ENCODE data around the gene TMEM95. TPM values are rescaled to one million over a fixed set of nuclear protein-coding genes. Genes with fewer than 3 reads are reported as not detected.

Gene TMEM95
- total RNA-seq, 2 experiments from 2014 or later, result not detected

GRCh38 chr17:7393613-7394451, 38.9 kb downstream of the TMEM95 start:
- H3K9me3 Mint-ChIP-seq, result no peaks in the 10 kb centered on the region
- H3K4me1 Mint-ChIP-seq, result peaks cover 24% of the 10 kb centered on the region
- no peaks in the 10 kb centered on the region for H3K27me3 Mint-ChIP-seq
- peak; percentile 42 for DNase-seq
- peak overlapping the region; percentile 92 for H3K27ac Mint-ChIP-seq
- peaks cover 11% of the 10 kb centered on the region for H3K36me3 Mint-ChIP-seq
- peak overlapping the region; percentile 94 for H3K4me3 Mint-ChIP-seq

GRCh38 chr17:7394452-7395191, 39.7 kb downstream of the TMEM95 start, which contains the start of gene PLSCR3:
TSS of gene PLSCR3 (minus strand) at chr17:7394525. CDS start at chr17:7394110, 415 bp downstream.
- H3K9me3 Mint-ChIP-seq, result no peaks in the 10 kb centered on the region
- peak within 1 kb of the TSS; percentile 92 for H3K27ac Mint-ChIP-seq
- peak; percentile 92 for DNase-seq
- H3K4me3 Mint-ChIP-seq, result peak within 1 kb of the TSS; percentile 94
- peaks cover 11% of the 10 kb centered on the region for H3K36me3 Mint-ChIP-seq
- no peaks in the 10 kb centered on the region for H3K27me3 Mint-ChIP-seq
- peaks cover 24% of the 10 kb centered on the region for H3K4me1 Mint-ChIP-seq

GRCh38 chr17:7396147-7396546, 41.2 kb downstream of the TMEM95 start:
- no peaks in the 10 kb centered on the region for H3K27me3 Mint-ChIP-seq
- H3K9me3 Mint-ChIP-seq, result no peaks in the 10 kb centered on the region
- peaks cover 8% of the 10 kb centered on the region for H3K36me3 Mint-ChIP-seq
- peaks cover 22% of the 10 kb centered on the region for H3K4me1 Mint-ChIP-seq
- no peak for DNase-seq
- no peak overlapping the region for H3K4me3 Mint-ChIP-seq
- H3K27ac Mint-ChIP-seq, result no peak overlapping the region

- Mint-ChIP-seq H3K36me3 (peaks cover 2% of the 10 kb centered on the region), H3K27me3 (no peaks in the 10 kb centered on the region), H3K4me3 (no peak overlapping the region), H3K27ac (no peak overlapping the region), H3K4me1 (peaks cover 14% of the 10 kb centered on the region), H3K9me3 (no peaks in the 10 kb centered on the region)
- no peak for DNase-seq
These were observed 43.7 kb downstream of the TMEM95 start for GRCh38 chr17:7398612-7399011.

GRCh38 chr17:7403043-7403726, 48.2 kb downstream of the TMEM95 start:
- Mint-ChIP-seq H3K4me1 (peaks cover 16% of the 10 kb centered on the region), H3K27me3 (no peaks in the 10 kb centered on the region), H3K4me3 (peak overlapping the region; percentile 95), H3K36me3 (peaks cover 2% of the 10 kb centered on the region), H3K9me3 (no peaks in the 10 kb centered on the region), H3K27ac (peak overlapping the region; percentile 82)
- peak; percentile 21 for DNase-seq

- Mint-ChIP-seq H3K36me3 (peaks cover 2% of the 10 kb centered on the region), H3K9me3 (no peaks in the 10 kb centered on the region), H3K27me3 (no peaks in the 10 kb centered on the region), H3K4me3 (peak overlapping the region; percentile 95), H3K27ac (peak overlapping the region; percentile 82), H3K4me1 (peaks cover 16% of the 10 kb centered on the region)
- DNase-seq, result no peak
These were observed 48.7 kb downstream of the TMEM95 start for GRCh38 chr17:7403727-7403976.

GRCh38 chr17:7403977-7404736, 49.2 kb downstream of the TMEM95 start, which contains the start of gene TMEM256:
TSS of gene TMEM256 (minus strand) at chr17:7404097. CDS start at chr17:7404084, 13 bp downstream.
- H3K9me3 Mint-ChIP-seq, result no peaks in the 10 kb centered on the region
- no peaks in the 10 kb centered on the region for H3K27me3 Mint-ChIP-seq
- peak within 1 kb of the TSS; percentile 95 for H3K27ac Mint-ChIP-seq
- H3K4me1 Mint-ChIP-seq, result peaks cover 16% of the 10 kb centered on the region
- H3K36me3 Mint-ChIP-seq, result peaks cover 2% of the 10 kb centered on the region
- DNase-seq, result peak; percentile 95
- peak within 1 kb of the TSS; percentile 95 for H3K4me3 Mint-ChIP-seq

- Mint-ChIP-seq H3K9me3 (no peaks in the 10 kb centered on the region), H3K27ac (peak overlapping the region; percentile 95), H3K36me3 (peaks cover 2% of the 10 kb centered on the region), H3K4me1 (peaks cover 16% of the 10 kb centered on the region), H3K27me3 (no peaks in the 10 kb centered on the region), H3K4me3 (peak overlapping the region; percentile 95)
- DNase-seq, result peak; percentile 72
These were observed 49.9 kb downstream of the TMEM95 start for GRCh38 chr17:7404737-7405349.

- H3K27ac Mint-ChIP-seq, result no peak overlapping the region
These were observed 50.6 kb downstream of the TMEM95 start for GRCh38 chr17:7405350-7406234.

GRCh38 chr17:7406235-7406825, 51.4 kb downstream of the TMEM95 start:
- no peak for DNase-seq
- Mint-ChIP-seq H3K4me3 (peak overlapping the region; percentile 44), H3K9me3 (no peaks in the 10 kb centered on the region), H3K27ac (no peak overlapping the region), H3K4me1 (peaks cover 16% of the 10 kb centered on the region), H3K36me3 (peaks cover 2% of the 10 kb centered on the region), H3K27me3 (no peaks in the 10 kb centered on the region)

More at GRCh38 chr17:7405350-7406234, 50.6 kb downstream of the TMEM95 start:
- no peaks in the 10 kb centered on the region for H3K27me3 Mint-ChIP-seq
- peak overlapping the region; percentile 81 for H3K4me3 Mint-ChIP-seq
- no peaks in the 10 kb centered on the region for H3K9me3 Mint-ChIP-seq
- H3K4me1 Mint-ChIP-seq, result peaks cover 16% of the 10 kb centered on the region
- H3K36me3 Mint-ChIP-seq, result peaks cover 2% of the 10 kb centered on the region
- no peak for DNase-seq

Data from activated naive CD8-positive, alpha-beta T cell treated with anti-CD3 and anti-CD28 coated beads for 36 hours (primary cell).